ENCODE measurements around the gene HP1BP3.
"Not testable (repeated sequence)": the region's sequence is repeated elsewhere in the genome, so short reads cannot be mapped to it uniquely, and the experiment has no call there.

HP1BP3 gene

GRCh38 chr1:20719871-20720620 lies 67.1 kb downstream of the HP1BP3 start:
- no peak overlapping the region for H3K27ac ChIP-seq
- TF ChIP-seq, protein P1, sequence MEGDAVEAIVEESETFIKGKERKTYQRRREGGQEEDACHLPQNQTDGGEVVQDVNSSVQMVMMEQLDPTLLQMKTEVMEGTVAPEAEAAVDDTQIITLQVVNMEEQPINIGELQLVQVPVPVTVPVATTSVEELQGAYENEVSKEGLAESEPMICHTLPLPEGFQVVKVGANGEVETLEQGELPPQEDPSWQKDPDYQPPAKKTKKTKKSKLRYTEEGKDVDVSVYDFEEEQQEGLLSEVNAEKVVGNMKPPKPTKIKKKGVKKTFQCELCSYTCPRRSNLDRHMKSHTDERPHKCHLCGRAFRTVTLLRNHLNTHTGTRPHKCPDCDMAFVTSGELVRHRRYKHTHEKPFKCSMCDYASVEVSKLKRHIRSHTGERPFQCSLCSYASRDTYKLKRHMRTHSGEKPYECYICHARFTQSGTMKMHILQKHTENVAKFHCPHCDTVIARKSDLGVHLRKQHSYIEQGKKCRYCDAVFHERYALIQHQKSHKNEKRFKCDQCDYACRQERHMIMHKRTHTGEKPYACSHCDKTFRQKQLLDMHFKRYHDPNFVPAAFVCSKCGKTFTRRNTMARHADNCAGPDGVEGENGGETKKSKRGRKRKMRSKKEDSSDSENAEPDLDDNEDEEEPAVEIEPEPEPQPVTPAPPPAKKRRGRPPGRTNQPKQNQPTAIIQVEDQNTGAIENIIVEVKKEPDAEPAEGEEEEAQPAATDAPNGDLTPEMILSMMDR (conservative IDR thresholded peaks at IDR 0.05) = no peak

GRCh38 chr1:20719261-20719660 lies 67.8 kb downstream of the HP1BP3 start:
- TF ChIP-seq, protein P1 (conservative IDR thresholded peaks at IDR 0.05) = no peak
- no peak overlapping the region for H3K27ac ChIP-seq

- H3K27ac ChIP-seq = not testable (repeated sequence)
These were observed 68.7 kb downstream of the HP1BP3 start for GRCh38 chr1:20718343-20718882.

GRCh38 chr1:20717452-20718342 lies 69.4 kb downstream of the HP1BP3 start, which contains the start of gene KIF17:
Gene KIF17, minus strand, starts transcription at chr1:20718007. Its CDS starts 301 bp downstream, at chr1:20717706.
- TF ChIP-seq, protein P1 (conservative IDR thresholded peaks at IDR 0.05) = no peak
- no peak within 1 kb of the TSS; the same call in 1 of the 2 replicates for H3K27ac ChIP-seq

GRCh38 chr1:20716232-20716631 lies 70.9 kb downstream of the HP1BP3 start:
- H3K27ac ChIP-seq = no peak overlapping the region
- TF ChIP-seq, protein P1 (conservative IDR thresholded peaks at IDR 0.05) = no peak

- H3K27ac ChIP-seq = no peak overlapping the region
- TF ChIP-seq, protein P1 (conservative IDR thresholded peaks at IDR 0.05) = no peak
These were observed 71.7 kb downstream of the HP1BP3 start for GRCh38 chr1:20715406-20715805.

DNA sequence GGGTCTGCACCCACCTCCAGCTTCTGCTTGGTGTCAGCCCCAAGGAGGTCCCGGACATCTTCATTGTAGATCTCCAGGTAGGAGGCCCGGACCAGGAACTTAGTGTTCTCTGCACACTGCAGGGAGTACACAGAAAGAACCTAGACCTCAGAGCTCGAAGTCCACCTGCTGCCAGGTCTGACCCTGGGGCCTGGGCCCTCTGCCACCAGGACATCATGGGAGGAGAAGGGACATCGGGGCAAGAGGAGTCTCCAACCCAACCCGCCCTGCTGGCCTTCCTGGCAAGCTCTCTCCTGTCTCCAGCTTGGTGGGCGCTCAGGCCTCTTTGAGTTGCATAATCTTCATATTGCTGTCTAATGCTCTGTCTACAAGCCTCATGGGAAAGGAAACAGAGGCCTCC lies 73.7 kb downstream of the HP1BP3 start:
- H3K27ac ChIP-seq = no peak overlapping the region
- TF ChIP-seq, protein P1 (conservative IDR thresholded peaks at IDR 0.05) = no peak

Measured in VCaP (cell line).